ENCODE results near the gene TRPM2.

GRCh38 chr21:44425307-44425894 is 72.0 kb downstream of the TRPM2 start:
- no peak for TF ChIP-seq EP300 (IDR thresholded peaks at IDR 0.05)
- no peak for TF ChIP-seq CTCF (IDR thresholded peaks at IDR 0.05)
- no peak for TF ChIP-seq POLR2A (IDR thresholded peaks at IDR 0.05)
